HepG2 (cell line): ENCODE data around the gene GADL1. TPM values are rescaled to one million over a fixed set of nuclear protein-coding genes. Genes with fewer than 3 reads are reported as not detected.

Experiments used
- ASH2L ChIP-seq: fragments of 300-600, 200-600 bp; sonication (generic); IDR thresholded peaks from 2 replicates; pipeline ENCODE4 v1.7.0; 2017; ENCODE audit warnings: low read depth, mild to moderate bottlenecking, moderate library complexity, mixed read lengths, low read length; ENCODE audit not compliant: insufficient read length
- BATF2 ChIP-seq: sonication (generic); formaldehyde crosslinking; IDR thresholded peaks from 2 replicates; pipeline ENCODE4 v1.8.0; 2022; ENCODE audit warnings: mild to moderate bottlenecking, missing genetic modification reagents, moderate library complexity
- CHCHD3 ChIP-seq: sonication (generic); formaldehyde crosslinking; IDR thresholded peaks from 2 replicates; pipeline ENCODE4 v1.8.0; 2022; ENCODE audit warnings: mild to moderate bottlenecking, missing genetic modification reagents, moderate library complexity
- FOXA3 ChIP-seq: IDR thresholded peaks from 2 replicates; pipeline ENCODE4 v1.6.1; 2016; ENCODE audit warnings: missing genetic modification reagents, missing compliant biosample characterization
- FOXK2 ChIP-seq: fragments of 450-650 bp; IDR thresholded peaks from 2 replicates; pipeline ENCODE4 v1.6.1; 2016
- HIVEP1 ChIP-seq: sonication (generic); formaldehyde crosslinking; IDR thresholded peaks from 2 replicates; pipeline ENCODE4 v1.4.0; 2020; ENCODE audit warnings: mild to moderate bottlenecking, missing genetic modification reagents
- HNF1A ChIP-seq, 2 experiments: sonication (generic) in 1 of 2; formaldehyde crosslinking in 1 of 2; IDR thresholded peaks; 2 replicates each; pipeline versions ENCODE4 v1.4.0 to v1.6.1; 2016 to 2020; ENCODE audit warnings: borderline replicate concordance in 1 of 2, low read depth in 1 of 2, mild to moderate bottlenecking in 1 of 2, missing genetic modification reagents in 1 of 2
- ISL2 ChIP-seq: sonication (generic); formaldehyde crosslinking; IDR thresholded peaks from 2 replicates; pipeline ENCODE4 v1.5.0; 2020; ENCODE audit warnings: missing genetic modification reagents
- KAT7 ChIP-seq: IDR thresholded peaks from 2 replicates; pipeline ENCODE4 v1.6.1; 2018; ENCODE audit warnings: borderline replicate concordance, missing compliant biosample characterization
- MAFK ChIP-seq, 2 experiments: IDR thresholded peaks in 1 of 2; conservative IDR thresholded peaks in 1 of 2; 2 replicates each; pipeline ENCODE4 v1.6.1; 2011; ENCODE audit warnings: improper control_type of control experiment in 2 of 2, low read length in 2 of 2
- MBD4 ChIP-seq: IDR thresholded peaks from 2 replicates; pipeline ENCODE4 v1.6.1; 2012; ENCODE audit warnings: low read length, inconsistent platforms, borderline replicate concordance
- MEIS1 ChIP-seq: sonication (generic); formaldehyde crosslinking; IDR thresholded peaks from 2 replicates; pipeline ENCODE4 v1.9.0; 2021; ENCODE audit warnings: mild to moderate bottlenecking, missing genetic modification reagents, moderate library complexity, borderline replicate concordance
- NR2F6 ChIP-seq, 2 experiments: IDR thresholded peaks; 2 replicates each; pipeline ENCODE4 v1.6.1; 2016; ENCODE audit warnings: antibody characterized with exemption in 1 of 2, mild to moderate bottlenecking in 1 of 2
- RNF219 ChIP-seq: sonication (generic); formaldehyde crosslinking; IDR thresholded peaks from 2 replicates; pipeline ENCODE4 v1.5.0; 2020; ENCODE audit warnings: mild to moderate bottlenecking, missing genetic modification reagents
- SAFB2 ChIP-seq: sonication (generic); formaldehyde crosslinking; IDR thresholded peaks from 2 replicates; pipeline ENCODE4 v1.5.1; 2020; ENCODE audit warnings: missing genetic modification reagents, low read depth, mild to moderate bottlenecking, borderline replicate concordance
- SATB2 ChIP-seq: sonication (generic); formaldehyde crosslinking; IDR thresholded peaks from 2 replicates; pipeline ENCODE4 v1.5.0; 2020; ENCODE audit warnings: missing genetic modification reagents
- SMAD9 ChIP-seq: sonication (generic); formaldehyde crosslinking; IDR thresholded peaks from 2 replicates; pipeline ENCODE4 v1.5.1; 2020; ENCODE audit warnings: mild to moderate bottlenecking, missing genetic modification reagents
- TOE1 ChIP-seq: sonication (generic); formaldehyde crosslinking; IDR thresholded peaks from 2 replicates; pipeline ENCODE4 v1.4.0; 2020; ENCODE audit warnings: mild to moderate bottlenecking, missing genetic modification reagents
- TRIM24 ChIP-seq: sonication (generic); formaldehyde crosslinking; IDR thresholded peaks from 2 replicates; pipeline ENCODE4 v1.8.0; 2022; ENCODE audit warnings: mild to moderate bottlenecking, missing genetic modification reagents
- ZBTB26 ChIP-seq: IDR thresholded peaks from 2 replicates; pipeline ENCODE4 v1.6.1; 2016; ENCODE audit warnings: missing compliant biosample characterization, missing genetic modification reagents, borderline replicate concordance
- ZNF282 ChIP-seq: fragments of 450-650 bp; IDR thresholded peaks from 2 replicates; pipeline ENCODE4 v1.6.1; 2018; ENCODE audit not compliant: partially characterized antibody
- ZNF589 ChIP-seq: sonication (generic); formaldehyde crosslinking; conservative IDR thresholded peaks from 2 replicates; pipeline ENCODE4 v1.8.0; 2022; ENCODE audit warnings: mild to moderate bottlenecking, moderate library complexity, missing genetic modification reagents
- polyA plus RNA-seq, 8 experiments: library from polyadenylated mRNA; depleted of rRNA in 3 of 8; stranded (reverse) in 7 of 8; unstranded in 1 of 8; fragments of >200 nt; fragmentation: Illumina TruSeq in 4 of 8; extraction: Trizol in 4 of 8; gene quantifications; 2 replicates each; pipeline versions ENCODE4 v1.2.1 to v1.2.3, GENCODE V29; 2011 to 2016; ENCODE audit warnings: low read depth in 4 of 8, missing spikeins in 1 of 8, mixed read lengths in 1 of 8; ENCODE audit not compliant: insufficient read depth in 1 of 8
- total RNA-seq, 5 experiments: library from RNA; depleted of rRNA; stranded (reverse); fragments of >200 nt; fragmentation: Illumina TruSeq; extraction: Trizol; gene quantifications; 2 replicates each; pipeline ENCODE4 v1.2.3, GENCODE V29; 2016; ENCODE audit warnings: low read depth in 1 of 5

GADL1 gene
- total and polyA plus RNA-seq, 2 of the 13 experiments (the other 11 are each of a cell fraction or from before 2014, with no cell fraction given), result not detected

GRCh38 chr3:30720586-30721313 lies 173.7 kb downstream of the GADL1 start (continued):
- TF ChIP-seq HNF1A (IDR thresholded peaks at IDR 0.05; ENCODE audit: low read depth) (peak; percentile 92), HNF1A (CRISPR knock-in tag; IDR thresholded peaks at IDR 0.05; ENCODE audit: borderline replicate concordance) (peak; percentile 92; the same call in 1 of the 2 replicates), MAFK (conservative IDR thresholded peaks at IDR 0.05 in 1 of 2, IDR thresholded peaks at IDR 0.05 in 1 of 2; ENCODE audit: low read length in 2 of 2) (peak in 1 of 2 experiments; percentile 17; a peak in 1 of 4 replicates), SMAD9 (CRISPR knock-in tag) (no peak), RNF219 (CRISPR knock-in tag) (no peak), HIVEP1 (no peak), FOXA3 (CRISPR knock-in tag) (peak; percentile 88), TRIM24 (CRISPR knock-in tag) (no peak), ASH2L (peak; percentile 73), TOE1 (CRISPR knock-in tag) (no peak), SAFB2 (CRISPR knock-in tag) (no peak), BATF2 (CRISPR knock-in tag) (no peak), KAT7 (CRISPR knock-in tag) (no peak), ISL2 (CRISPR knock-in tag) (peak; percentile 63; the same call in 1 of the 2 replicates), FOXK2 (no peak), ZNF589 (CRISPR knock-in tag) (no peak), MBD4 (0 out of 2 replicates have a peak, but pooled peaks have one; percentile 45), CHCHD3 (CRISPR knock-in tag) (no peak), ZNF282 (no peak), MEIS1 (0 out of 2 replicates have a peak, but pooled peaks have one; percentile 46), SATB2 (CRISPR knock-in tag) (no peak), NR2F6 (IDR thresholded peaks at IDR 0.05) (no peak), NR2F6 (CRISPR knock-in tag; IDR thresholded peaks at IDR 0.05) (no peak), ZBTB26 (no peak)
